WTC11 (cell line): Measurements from ENCODE around the gene AKAP13.

Experiments used
- ATF1 ChIP-seq: sonication (generic); formaldehyde crosslinking; IDR thresholded peaks from 2 replicates; pipeline ENCODE4 v1.8.1; 2023; ENCODE audit warnings: mild to moderate bottlenecking, moderate library complexity, missing genetic modification reagents
- ATF3 ChIP-seq: sonication (generic); formaldehyde crosslinking; conservative IDR thresholded peaks from 2 replicates; pipeline ENCODE4 v1.8.1; 2022; ENCODE audit warnings: mild to moderate bottlenecking, missing genetic modification reagents
- FOXP1 ChIP-seq: sonication (generic); formaldehyde crosslinking; IDR thresholded peaks from 2 replicates; pipeline ENCODE4 v1.8.0; 2022; ENCODE audit warnings: missing genetic modification reagents, mild to moderate bottlenecking, moderate library complexity, borderline replicate concordance
- GABPB1 ChIP-seq: sonication (generic); formaldehyde crosslinking; IDR thresholded peaks from 2 replicates; pipeline ENCODE4 v1.8.1; 2023; ENCODE audit warnings: mild to moderate bottlenecking, missing genetic modification reagents
- RELA ChIP-seq: sonication (generic); formaldehyde crosslinking; IDR thresholded peaks from 2 replicates; pipeline ENCODE4 v1.8.1; 2022; ENCODE audit warnings: missing genetic modification reagents, mild to moderate bottlenecking, borderline replicate concordance
- SP1 ChIP-seq: sonication (generic); formaldehyde crosslinking; conservative IDR thresholded peaks from 2 replicates; pipeline ENCODE4 v1.8.1; 2022; ENCODE audit warnings: missing genetic modification reagents
- TF ChIP-seq, protein P1 (sequence below): sonication (generic); formaldehyde crosslinking; IDR thresholded peaks from 2 replicates; pipeline ENCODE4 v1.8.1; 2022; ENCODE audit warnings: low read depth, mild to moderate bottlenecking, moderate library complexity, missing genetic modification reagents, borderline replicate concordance
- TF ChIP-seq, protein P2 (sequence below): fragments of 200-600 bp; IDR thresholded peaks from 2 replicates; pipeline ENCODE4 v1.8.0; 2022; ENCODE audit warnings: antibody characterized with exemption
- TF ChIP-seq, protein P3 (sequence below): sonication (generic); formaldehyde crosslinking; IDR thresholded peaks from 2 replicates; pipeline ENCODE4 v1.8.1; 2023; ENCODE audit warnings: mild to moderate bottlenecking, missing genetic modification reagents, moderate library complexity

DNA sequence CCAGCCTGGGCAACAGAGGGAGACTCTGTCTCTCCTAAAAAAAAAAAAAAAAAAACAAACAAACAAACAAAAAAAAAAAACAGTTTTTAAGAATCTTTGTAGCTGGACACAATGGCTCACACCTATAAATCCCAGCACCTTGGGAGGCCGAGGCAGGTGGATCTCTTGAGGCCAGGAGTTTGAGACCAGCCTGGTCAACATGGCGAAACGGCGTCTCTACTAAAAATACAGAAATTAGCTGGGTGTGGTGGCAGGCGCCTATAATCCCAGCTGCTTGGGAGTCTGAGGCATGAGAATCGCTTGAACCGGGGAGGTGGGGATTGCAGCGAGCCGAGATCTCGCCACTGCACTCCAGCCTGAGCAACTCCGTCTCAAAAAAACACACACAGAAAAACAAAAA, 361.3 kb downstream of the AKAP13 start:
- TF ChIP-seq, protein P1, sequence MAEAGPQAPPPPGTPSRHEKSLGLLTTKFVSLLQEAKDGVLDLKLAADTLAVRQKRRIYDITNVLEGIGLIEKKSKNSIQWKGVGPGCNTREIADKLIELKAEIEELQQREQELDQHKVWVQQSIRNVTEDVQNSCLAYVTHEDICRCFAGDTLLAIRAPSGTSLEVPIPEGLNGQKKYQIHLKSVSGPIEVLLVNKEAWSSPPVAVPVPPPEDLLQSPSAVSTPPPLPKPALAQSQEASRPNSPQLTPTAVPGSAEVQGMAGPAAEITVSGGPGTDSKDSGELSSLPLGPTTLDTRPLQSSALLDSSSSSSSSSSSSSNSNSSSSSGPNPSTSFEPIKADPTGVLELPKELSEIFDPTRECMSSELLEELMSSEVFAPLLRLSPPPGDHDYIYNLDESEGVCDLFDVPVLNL, result no peak
- TF ChIP-seq ATF3 (CRISPR knock-in tag) (no peak), ATF1 (CRISPR knock-in tag) (no peak), RELA (CRISPR knock-in tag) (no peak), GABPB1 (CRISPR knock-in tag) (no peak), SP1 (CRISPR knock-in tag) (no peak), FOXP1 (CRISPR knock-in tag) (no peak)
- TF ChIP-seq, protein P2, sequence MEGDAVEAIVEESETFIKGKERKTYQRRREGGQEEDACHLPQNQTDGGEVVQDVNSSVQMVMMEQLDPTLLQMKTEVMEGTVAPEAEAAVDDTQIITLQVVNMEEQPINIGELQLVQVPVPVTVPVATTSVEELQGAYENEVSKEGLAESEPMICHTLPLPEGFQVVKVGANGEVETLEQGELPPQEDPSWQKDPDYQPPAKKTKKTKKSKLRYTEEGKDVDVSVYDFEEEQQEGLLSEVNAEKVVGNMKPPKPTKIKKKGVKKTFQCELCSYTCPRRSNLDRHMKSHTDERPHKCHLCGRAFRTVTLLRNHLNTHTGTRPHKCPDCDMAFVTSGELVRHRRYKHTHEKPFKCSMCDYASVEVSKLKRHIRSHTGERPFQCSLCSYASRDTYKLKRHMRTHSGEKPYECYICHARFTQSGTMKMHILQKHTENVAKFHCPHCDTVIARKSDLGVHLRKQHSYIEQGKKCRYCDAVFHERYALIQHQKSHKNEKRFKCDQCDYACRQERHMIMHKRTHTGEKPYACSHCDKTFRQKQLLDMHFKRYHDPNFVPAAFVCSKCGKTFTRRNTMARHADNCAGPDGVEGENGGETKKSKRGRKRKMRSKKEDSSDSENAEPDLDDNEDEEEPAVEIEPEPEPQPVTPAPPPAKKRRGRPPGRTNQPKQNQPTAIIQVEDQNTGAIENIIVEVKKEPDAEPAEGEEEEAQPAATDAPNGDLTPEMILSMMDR, result no peak
- TF ChIP-seq, protein P3, sequence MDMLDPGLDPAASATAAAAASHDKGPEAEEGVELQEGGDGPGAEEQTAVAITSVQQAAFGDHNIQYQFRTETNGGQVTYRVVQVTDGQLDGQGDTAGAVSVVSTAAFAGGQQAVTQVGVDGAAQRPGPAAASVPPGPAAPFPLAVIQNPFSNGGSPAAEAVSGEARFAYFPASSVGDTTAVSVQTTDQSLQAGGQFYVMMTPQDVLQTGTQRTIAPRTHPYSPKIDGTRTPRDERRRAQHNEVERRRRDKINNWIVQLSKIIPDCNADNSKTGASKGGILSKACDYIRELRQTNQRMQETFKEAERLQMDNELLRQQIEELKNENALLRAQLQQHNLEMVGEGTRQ (CRISPR knock-in tag), result no peak
